ENCODE measurements around the gene ZNF747.
"Not testable (repeated sequence)": the region's sequence is repeated elsewhere in the genome, so short reads cannot be mapped to it uniquely, and the experiment has no call there.

Gene ZNF747

DNA sequence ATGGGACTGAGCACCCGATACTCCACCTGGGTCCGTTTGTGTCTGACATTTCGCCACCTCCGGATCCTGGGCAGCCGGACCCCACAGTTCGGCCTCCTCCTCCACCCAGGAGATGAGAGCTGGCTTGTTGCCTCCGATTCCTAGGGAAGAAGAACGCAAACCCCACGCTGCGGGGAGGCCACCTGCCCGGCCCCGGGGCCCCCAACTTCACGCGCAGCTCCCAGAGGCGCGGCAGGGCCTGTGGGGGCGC lies 23.0 kb upstream of the ZNF747 start:
- FAIRE-seq: no peak

DNA sequence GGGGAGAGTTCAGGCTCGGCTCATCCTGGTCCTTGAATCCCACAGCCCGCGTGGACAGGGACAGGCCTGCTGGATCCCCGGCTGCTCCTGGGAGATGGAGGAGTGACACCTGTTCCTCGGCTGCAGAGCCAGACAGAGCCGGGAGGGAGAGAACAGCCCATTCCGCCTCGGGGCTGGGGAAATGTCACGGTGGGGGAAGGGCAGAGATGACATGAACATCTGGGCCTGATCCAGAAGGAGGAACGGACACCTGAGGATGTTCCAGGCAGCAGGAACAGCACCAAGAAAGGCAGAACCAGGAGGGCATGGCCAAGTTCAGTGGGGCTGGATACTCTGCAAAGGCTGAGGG lies 21.4 kb upstream of the ZNF747 start:
- no peak for FAIRE-seq

DNA sequence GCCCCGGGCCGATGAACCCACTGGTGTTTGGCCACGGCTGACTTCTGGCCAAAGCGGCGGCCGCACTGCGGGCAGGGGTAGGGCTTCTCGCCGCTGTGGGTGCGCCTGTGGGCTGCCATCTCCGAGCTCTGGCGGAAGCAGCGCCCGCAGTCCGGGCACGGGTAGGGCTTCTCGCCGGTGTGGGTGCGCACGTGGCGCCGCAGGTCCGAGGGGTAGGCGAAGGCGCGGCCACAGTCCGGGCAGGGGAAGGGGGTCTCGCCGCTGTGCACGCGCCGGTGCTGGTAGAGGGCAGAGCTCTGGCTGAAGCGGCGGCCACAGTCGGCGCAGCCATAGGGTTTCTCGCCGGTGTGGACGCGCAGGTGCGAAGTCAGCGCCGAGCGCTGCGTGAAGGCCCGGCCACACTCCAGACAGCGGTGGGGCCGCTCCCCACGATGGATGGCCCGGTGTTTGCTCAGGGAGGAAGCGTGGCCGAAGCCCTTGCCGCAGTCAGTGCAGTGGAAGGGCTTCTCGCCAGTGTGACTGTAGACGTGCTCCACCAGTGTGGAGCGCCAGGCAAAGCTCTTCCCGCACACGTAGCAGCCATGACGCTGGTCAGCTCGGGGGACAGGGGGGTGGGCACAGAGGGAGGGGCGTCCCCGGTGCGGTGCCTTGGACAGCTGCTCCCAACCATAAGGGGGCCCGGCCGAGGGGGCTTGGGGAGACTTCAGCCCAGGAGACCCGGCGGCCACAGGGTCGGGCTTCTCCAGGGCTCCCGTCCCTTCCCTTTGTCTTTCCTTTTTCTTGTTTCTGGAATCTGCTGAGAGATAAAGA lies 20.9 kb upstream of the ZNF747 start:
- FAIRE-seq: no peak

DNA sequence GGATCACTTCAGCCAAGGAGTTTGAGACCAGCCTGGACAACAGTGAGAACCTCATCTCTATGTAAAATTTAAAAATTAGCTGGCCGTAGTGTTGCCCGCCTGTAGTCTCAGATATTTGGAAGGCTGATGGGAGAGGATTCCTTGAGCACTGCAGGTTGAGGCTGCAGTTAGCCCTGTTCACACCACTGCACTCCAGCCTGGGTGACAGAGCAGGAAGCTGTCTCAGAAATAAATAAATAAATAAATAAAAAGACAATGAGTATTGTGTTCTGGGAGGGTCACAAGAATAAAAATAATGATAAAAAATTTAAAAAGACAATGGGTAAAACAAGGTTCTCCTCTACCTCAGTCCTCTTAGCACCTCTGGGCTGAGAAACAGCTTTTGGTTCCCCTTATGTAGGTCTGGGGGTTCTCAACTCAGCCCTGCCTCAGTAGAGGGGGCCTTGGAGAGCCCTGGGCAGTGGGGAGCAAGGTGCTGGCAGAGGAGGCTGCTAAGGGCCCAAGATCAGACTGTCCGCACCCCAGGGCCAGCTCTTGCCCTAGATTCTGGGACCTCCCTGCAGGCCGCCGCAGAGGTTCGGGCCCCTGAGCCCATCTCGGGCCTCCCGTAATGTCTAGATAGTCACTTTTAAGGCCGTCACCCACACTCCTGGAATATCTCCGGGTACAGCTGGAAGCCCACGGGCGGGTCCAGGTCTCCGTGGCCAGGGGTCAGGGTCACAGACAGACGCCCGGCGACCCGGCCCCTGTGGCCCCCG lies 20.1 kb upstream of the ZNF747 start:
- FAIRE-seq: no peak

DNA sequence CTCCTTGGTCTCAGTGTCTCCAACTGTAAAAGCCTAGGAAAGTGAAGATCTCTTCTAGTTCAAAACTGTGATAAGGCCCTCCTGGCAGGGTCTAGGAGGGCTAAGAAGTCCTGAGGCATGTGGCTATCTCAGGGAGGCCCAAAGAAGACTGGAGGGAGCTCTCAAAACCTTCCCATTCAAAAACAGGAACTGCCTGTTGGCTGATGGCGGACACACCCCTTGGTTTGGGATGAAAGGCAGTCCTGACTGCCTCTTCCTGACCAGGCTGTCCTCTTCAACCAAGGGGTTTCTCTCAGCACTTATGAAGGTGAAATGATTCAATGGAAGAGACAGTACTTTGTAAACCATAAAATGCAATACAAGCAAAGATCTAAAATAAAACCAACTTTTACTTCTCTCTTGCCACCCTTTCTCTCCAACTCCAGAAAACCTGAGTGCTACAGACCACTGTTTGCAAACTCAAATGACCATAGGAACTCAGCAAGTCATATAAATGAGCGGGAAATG lies 18.8 kb upstream of the ZNF747 start:
- no peak for FAIRE-seq

DNA sequence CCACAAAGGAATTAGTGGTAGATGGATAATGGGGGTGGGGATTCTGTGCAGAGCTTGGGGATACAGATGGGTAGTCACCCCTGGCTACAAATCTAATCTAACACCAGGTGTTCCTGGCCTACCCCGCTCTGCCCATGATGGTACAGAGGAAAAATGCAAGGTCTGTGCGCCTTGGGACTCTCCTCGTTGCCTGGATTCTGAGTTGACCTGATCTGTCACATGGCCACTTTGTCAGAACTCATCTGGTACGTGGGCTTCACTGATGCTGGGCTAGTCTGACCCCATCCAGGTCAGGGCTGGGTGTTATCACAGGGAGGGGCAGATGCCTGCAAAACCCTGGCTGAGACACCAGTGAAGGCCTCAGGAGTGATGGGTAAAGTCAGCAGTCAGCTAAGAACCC lies 18.3 kb upstream of the ZNF747 start:
- no peak for FAIRE-seq

DNA sequence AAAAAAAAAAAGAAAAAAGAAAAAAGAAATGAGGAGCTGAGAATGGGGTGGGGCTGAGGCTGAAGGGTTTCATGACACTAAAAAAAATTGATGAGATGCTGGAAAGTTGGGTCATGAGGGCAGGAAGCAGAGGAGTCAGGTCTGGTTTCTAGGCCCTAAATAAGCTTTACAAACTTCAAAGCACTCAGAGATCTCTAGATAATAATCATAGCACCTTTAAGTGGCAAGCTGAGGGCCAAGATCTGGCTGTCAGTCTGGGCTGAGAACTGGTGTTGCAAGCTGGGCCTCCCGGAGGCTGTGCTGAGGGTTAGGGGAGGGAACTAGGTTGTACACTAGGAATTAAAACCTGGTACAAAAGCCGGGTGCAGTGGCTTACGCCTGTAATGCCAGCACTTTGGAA lies 17.1 kb upstream of the ZNF747 start:
- FAIRE-seq: no peak

DNA sequence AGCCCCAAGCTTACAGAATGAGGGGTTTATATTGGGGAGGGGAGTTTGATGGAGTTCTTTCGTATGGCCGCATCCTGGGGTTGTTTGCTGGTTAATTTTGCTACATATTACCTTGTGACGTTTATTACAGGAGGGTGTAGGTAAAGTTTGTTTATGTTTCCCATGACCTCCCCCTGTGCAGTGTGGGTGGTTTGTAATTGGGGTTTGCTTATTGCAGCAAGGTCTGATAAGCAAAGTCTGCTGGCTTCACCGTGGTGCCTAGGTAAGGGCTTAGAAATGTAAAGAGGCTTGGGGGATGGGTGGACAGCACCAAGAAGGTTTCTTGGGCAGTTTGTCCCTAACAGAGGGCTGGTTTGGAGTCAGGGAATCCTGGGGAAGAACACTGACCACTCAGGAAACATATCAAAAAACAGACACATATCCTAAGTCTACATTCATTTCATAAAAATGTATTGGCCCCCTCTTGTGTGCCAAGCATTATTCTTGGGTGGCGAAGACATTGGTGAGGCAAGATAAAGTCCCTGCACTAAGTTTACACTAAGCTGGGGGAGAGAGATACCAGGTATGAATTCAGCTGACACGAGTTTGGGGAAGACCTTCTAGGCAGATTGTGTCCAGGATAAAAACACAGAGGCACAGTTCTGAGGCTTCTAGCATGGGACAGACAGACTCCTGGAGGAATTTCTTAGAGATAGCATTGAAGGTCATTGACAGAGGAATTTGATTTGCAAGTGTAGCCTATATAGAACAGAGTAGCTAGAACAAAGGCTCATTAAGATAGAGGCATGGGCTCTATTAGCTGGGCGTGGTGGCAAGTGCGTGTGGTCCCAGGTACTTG lies 14.0 kb upstream of the ZNF747 start:
- FAIRE-seq: no peak

DNA sequence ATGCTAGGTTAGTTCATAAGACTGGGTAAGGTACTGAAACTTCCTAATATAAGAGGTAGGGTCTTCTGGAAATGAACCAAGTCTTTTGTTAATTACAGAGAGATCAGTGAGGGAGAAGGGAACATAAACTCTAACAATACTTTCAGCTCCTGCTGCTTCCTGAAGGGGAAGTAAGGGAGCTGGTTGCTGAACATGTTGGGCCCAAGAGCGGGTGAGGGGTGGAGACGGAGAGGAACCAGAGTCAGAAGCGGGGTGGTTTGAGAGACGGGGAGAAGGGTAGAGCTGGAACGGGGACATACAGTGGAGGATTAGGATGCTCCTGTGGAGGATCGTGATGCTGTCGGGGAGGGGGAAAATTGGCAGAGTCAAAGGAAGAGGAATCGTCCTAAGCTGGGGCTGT lies 11.5 kb upstream of the ZNF747 start:
- FAIRE-seq: no peak

DNA sequence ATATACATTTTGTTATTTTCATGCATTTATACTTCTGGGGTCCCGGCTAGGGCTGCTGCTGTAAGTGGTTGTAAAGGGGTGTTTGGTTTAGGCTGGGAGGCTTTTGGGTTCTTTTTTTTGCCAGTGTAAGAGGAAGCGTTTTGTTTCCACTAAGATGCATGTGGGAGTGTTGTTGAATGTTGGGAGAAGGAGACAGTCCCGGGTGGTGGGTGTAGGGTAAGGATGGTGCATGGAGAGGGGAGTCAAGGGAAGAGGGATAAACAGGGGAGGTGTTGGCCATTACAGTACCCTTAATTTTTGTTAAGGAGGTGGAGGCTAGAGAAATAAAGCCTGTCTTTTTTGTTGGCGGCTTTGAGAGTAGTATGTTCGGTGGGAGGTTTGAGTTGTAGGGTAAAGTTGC lies 8.4 kb upstream of the ZNF747 start:
- FAIRE-seq: no peak

DNA sequence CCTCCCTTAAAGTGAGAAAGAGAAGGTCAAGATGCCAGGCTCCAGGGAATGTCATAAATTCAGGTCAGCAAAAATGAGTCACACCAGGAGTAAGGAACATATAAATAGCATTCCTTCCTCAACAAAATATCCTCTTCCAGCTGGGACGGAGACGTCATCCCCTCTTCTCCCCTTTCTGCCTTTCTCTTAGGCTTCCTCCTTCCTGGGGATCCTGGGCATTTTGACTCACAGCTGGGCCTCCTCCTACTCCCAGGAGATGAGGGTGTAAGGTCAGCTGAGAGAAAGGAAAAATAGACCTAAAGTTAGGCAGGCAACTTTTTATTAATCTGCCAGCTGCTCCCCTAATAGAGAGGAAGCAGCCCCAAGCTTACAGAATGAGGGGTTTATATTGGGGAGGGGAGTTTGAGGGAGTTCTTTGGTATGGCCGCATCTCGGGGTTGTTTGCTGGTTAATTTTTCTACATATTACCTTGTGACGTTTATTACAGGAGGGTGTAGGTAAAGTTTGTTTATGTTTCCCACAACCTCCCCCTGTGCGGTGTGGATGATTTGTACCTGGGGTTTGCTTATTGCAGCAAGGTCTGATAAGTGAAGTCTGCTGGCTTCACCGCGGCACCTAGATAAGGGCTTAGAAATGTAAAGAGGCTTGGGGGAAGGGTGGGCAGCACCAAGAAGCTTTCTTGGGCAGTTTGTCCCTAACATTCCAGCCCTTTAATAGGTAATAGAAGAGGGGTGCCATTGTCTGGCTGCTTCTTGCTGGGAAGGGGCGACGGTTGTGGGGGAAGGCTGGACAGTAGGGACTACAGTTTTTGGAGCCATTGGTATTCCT lies 7.1 kb upstream of the ZNF747 start:
- no peak for FAIRE-seq

DNA sequence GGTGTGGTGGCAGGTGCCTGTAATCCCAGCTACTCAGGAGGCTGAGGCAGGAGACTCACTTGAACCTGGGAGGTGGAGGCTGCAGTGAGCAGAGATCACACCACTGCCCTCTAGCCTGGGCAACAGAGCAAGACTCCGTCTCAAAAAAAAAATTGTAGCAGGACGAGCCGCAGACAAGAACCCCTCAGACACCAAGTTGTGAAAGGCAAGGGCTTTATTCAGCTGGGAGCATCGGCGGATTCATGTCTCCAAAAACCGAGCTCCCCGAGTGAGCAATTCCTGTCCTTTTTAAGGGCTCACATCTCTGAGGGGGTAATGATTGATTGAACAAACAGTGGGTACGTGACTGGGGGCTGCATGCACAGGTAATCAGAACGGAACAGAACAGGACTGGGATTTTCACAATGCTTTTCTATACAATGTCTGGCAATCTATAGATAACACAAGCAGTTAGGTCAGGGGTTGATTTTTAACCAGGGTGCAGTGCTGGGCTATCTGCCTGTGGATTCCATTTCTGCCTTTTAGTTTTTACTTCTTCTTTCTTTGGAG lies 6.3 kb upstream of the ZNF747 start:
- FAIRE-seq: not testable (repeated sequence)

DNA sequence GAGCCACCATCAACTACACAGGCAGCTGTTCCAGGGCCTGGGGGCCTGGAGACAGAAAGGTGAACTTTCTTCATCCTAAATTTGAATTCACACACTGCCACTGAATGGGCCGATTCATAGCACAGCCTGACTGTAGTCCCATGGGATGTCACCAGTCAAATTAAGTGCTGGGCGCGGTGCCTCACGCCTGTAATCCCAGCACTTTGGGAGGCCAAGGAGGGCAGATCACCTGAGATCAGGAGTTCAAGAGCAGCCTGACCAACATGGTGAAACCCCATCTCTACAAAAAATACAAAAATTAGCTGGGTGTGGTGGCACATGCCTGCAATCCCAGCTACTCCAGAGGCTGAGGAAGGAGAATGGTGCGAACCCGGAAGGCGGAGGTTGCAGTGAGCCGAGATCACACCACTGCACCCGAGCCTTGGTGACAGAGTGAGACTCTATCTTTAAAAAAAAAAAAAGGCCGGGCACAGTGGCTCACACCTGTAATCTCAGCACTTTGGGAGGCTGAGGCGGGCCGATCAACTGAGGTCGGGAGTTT lies 5.4 kb upstream of the ZNF747 start:
- not testable (repeated sequence) for FAIRE-seq

DNA sequence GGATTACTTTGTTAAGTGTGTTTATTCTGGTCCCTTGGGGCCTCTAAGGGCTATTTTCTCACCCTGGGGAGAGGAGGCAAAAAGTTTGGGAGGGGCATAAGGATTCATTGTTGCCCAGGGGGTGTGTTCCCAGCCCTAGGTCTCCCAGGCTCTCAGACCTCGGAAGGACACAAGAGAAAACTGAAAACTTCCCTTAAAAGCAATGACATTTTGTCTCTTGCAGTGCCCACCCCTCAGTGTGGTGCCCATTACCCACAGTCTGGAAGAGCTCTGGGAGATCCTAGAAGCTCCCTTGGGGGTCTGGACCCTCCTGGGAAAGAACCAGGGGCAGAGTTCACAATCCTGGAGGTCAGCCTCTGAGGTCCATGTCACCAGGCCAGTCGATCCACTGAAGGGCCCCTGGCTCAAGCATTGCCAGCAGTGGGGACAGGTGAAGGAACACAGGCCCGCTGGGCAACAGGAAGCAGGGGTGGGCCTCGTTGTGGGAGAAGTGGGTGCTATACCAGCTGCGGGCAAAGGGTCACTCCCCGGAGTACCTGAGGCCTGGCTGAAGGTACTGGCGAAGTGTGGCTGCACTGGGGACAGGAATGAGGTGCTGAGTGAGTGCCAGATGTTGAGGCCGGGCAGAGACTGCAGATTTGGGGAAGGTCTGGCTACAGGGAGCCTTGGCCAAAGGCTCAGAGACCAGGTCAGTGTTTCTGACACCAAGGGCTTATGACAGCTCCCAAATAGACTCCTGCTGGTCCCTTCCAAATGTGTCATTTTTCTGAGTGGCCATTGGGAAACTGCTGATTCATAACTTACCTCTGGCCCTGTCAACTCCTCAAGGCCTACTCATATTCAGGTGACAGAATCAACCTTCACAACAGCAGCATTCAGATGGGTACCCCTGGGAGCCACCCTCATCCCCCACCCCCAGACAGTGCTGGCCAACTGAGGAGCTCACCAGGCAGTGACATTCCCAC lies 4.6 kb upstream of the ZNF747 start:
- FAIRE-seq: no peak

DNA sequence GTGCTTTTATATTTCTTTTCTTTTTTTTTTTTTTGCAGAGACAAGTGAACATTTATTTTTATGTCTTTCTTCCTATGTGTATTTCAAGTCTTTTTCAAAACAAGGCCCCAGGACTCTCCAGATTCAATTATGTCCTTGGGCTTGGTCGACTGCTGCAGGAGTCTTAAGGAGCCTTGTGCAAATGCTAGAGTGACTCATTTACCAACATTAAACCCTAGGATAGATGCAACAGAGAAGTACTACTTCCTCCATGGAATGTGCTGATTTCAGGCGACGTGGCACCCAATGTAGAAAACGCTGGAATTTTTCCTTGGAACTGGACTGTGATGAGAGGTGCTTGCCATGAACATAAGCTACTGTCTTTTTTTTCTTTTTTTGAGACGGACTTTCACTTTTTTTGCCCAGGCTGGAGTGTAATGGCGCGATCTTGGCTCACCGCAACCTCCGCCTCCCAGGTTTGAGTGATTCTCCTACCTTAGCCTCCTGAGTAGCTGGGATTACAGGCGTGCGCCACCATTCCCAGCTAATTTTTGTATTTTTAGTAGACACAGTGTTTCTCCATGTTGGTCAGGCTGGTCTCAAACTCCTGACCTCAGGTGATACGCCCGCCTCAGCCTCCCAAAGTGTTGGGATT lies 1.9 kb upstream of the ZNF747 start:
- FAIRE-seq: not testable (repeated sequence)

DNA sequence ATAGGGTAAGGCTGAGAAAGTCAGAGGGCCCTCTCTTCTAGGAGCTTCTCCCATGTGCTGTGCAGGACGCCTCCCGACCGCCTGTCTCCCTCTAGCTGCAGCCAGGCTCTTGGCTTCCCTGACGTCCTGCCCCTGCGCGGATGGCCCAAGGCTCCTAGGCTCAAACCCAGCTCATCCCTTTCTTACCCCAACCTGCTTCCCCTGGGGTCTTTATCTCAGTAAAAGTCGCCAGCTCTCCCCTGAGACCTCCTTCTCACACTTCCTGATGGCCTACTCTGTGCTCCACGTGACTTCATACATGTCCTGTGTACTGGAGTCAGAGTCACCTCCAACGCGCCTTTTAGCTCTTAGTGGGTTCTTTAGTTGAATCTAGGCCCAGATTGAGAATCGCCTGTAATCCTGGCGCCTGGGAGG lies 1.1 kb upstream of the ZNF747 start:
- FAIRE-seq: no peak

DNA sequence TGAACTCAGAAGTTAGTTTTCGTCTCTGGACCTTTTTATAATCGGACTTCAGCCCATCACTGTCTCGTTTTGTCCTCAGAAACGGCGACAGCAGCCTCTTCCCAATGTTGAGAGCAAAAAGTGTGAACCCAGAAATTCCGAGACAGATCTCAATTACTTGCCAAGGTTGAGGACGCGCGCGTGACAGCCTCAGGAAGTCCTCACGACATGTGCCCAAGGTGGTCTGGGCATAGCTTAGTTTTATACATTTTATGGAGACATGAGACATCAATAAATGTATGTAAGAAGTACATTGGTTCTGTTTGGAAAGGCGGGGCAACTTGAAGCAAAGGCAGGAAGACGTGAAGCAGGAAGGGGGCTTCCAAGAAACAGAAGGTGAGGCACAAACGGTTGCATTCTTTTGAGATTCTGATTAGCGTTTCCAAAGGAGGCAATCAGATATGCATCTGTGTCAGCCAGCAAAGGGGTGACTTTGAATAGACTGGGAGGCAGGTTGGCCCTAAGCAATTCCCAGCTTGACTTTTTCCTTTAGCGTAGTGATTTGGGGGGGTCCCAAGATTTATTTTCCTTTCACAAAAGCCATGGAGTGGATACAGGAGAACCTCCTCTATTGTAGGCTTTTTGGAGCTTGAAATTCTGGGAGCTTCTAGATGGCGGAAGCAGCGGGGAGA lies 583 bp upstream of the ZNF747 start:
- no peak for FAIRE-seq

DNA sequence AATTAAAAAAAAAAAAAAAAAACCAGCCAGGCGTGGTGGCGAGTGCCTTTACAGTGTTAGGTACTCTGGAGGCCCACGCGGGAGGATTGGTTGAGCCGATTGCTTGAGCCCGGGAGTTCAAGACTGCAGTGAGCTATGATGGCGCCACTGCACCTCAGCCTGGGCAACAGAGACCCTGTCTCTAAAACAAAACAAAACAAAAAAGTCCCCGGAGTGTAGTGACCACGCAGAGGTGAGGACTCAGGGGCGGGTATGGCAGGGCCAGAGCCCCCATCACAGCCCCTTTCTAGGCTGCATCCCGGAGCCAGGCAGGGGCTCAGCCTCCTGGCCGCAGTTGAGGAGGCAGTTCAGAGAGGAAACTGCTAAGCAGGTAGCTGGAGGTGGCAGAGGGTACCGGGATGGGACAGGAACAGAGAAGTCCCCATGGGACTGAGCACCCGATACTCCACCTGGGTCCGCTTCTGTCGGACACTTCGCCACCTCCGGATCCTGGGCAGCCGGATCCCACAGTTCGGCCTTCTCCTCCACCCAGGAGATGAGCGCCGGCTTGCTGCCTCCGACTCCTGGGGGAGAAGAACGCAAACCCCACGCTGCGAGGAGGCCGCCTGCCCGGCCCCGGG lies 800 bp downstream of the ZNF747 start:
- no peak for FAIRE-seq

DNA sequence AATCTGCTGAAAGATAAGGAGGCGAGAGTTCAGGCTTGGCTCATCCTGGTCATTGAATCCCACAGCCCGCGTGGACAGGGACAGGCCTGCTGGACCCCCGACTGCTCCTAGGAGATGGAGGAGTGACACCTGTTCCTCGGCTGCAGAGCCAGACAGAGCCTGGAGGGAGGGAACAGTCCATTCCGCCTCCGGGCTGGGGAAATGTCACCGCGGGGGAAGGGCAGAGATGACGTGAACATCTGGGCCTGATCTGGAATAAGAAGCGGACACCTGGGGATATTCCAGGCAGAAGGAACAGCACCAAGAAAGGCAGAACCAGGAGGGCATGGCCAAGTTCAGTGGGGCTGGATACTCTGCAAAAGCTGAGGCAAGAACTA lies 1.5 kb downstream of the ZNF747 start:
- no peak for FAIRE-seq

All from colon (tissue), 2 donors.